Dedifferentiated amniotic fluid mesenchymal stem cell (primary cell): Measurements from ENCODE around the gene CRIM1.
A peak's percentile ranks its signal among the peaks of the same experiment; 100 is the strongest.
"Not testable (repeated sequence)": the region's sequence is repeated elsewhere in the genome, so short reads cannot be mapped to it uniquely, and the experiment has no call there.

Source experiments
- DNase-seq: peaks from one replicate; pipeline ENCODE4 v3.0.0-alpha.2; 2016; ENCODE audit errors: extremely low spot score

Gene CRIM1

DNA sequence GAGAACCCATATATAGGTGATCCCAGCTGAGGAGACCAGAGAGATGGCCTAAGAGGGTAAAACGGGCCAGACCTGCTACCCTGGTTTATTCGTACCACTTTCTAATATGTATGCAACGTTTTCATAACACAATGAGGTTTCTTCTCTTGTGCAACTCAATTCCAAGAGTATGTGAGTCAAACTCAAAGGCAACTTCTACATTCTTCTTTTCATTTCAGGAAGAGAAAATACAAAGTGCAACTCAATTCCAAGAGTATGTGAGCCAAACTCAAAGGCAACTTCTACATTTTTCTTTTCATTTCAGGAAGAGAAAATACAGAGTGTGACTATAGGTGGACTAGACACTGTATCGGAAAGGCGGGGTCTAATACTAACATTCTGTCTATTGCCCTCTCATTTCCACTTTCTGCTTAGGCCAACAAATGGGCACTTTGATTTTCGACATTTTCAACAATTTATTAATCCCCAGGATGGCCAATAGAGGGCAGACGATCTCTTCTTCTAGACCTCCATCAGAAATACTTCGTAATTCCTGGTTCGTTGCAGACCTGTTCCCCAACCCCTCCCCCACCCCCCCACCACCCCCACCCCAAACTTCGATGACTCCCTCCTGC lies 3.7 kb upstream of the CRIM1 start:
- DNase-seq: peak; percentile 45

DNA sequence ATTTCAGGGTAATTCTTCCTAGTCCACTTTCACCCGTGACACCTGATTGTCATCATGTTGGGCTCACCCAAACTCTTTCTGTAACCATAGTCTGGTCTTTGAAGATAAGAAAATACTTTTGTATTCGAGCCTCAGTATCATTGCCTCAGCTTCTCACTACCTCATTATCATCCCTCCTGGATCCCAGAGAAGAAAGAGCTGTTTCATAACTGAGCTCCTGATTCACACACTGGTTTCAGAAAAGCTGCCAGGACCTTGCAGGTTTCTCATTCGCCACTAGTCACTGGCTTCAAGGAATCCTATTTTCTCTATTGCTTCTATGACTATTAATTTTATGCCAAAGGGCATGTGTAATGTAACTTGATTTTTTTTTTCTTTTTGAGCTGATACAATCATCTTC lies 2.9 kb upstream of the CRIM1 start:
- DNase-seq: no peak

DNA sequence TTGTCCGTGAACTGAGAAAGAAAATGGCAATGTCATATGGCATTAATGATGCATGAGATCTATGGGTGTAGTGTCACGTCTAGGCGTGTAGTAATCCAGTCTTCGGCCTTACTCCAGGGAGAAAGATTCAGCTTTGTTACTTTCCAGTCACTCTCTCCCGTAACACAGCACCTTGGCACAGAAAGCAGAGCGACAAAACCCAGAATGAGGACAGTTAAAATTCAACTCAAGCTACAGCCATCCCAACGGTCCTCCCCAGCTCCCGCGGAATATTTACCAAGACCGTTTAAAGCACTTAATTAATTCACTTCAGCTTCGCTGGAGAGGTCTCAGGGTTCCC lies 797 bp upstream of the CRIM1 start:
- DNase-seq: no peak

DNA sequence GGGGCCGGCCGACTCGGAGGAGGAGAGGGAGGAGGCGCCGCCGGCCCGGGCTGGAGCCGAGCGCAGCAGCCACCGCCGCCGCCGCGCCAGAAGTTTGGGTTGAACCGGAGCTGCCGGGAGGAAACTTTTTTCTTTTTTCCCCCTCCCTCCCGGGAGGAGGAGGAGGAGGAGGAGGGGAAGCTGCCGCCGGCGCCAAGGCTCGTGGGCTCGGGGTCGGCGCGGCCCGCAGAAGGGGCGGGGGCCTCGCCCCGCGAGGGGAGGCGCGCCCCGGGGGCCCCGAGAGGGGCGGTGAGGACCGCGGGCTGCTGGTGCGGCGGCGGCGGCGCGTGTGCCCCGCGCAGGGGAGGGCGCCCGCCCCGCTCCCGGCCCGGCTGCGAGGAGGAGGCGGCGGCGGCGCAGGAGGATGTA lies 316 bp downstream of the CRIM1 start:
- DNase-seq: no peak

DNA sequence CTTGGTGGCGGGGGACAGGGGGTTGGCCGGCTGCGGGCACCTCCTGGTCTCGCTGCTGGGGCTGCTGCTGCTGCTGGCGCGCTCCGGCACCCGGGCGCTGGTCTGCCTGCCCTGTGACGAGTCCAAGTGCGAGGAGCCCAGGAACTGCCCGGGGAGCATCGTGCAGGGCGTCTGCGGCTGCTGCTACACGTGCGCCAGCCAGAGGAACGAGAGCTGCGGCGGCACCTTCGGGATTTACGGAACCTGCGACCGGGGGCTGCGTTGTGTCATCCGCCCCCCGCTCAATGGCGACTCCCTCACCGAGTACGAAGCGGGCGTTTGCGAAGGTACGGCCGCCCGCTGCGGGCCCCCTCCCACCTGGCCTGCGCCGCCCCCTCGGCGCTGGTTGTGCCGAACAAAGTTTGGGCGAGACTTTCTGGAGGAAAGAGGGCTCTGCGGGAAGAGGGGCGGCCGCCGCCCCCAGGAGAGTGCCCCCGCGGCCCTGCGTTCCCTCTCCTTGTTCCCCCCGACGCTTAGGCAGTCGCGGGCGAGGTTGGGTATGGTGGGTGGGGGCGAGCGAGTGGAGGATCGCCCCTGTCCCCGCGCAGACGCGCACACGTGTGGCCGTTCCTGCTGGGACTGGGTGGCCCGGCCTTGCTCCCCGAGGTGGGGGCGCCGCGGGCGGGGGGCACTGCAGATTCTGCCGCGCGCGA lies 866 bp downstream of the CRIM1 start:
- no peak for DNase-seq

DNA sequence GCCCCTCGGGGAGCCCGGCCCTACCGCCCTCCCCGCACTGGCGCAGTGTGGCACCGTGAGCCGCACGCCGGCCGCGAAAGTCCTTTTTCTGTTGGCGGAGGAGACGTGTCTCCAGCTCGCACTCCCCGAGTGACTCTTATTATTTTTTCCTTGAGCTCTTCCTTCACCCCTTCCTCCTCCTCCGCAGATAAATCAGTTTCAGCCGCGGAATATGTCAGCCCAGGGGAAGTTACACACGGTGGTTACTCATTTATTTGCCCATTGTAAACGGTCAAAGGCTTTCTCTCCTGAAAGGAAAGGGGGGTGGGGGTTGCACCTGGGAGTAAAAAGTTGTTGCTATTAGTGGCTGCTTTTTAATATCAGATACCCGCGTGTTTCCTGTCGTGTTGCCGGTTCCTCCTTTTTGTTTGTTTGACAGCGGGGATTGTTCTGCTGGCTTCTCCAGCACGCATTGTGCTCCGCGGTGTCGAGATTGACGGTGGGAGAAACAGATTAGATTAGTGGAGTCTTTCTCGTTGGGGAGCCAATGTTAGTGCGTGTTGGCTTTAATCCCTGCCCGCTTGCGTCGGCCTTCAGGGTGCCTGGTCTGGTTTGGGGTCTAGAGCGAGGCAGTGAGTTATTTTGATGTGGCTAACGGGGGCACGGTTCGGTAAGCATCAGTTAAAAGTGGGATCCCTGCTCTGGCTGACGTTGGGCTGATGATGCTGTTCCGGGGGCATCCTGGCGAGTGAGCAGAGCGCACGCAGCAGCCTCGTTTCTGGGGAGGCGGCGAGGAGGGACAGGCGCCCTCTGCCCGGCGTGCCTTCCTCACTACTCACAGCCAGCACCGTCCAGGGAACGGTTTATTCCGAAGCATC lies 1.6 kb downstream of the CRIM1 start:
- DNase-seq: peak; percentile 46

DNA sequence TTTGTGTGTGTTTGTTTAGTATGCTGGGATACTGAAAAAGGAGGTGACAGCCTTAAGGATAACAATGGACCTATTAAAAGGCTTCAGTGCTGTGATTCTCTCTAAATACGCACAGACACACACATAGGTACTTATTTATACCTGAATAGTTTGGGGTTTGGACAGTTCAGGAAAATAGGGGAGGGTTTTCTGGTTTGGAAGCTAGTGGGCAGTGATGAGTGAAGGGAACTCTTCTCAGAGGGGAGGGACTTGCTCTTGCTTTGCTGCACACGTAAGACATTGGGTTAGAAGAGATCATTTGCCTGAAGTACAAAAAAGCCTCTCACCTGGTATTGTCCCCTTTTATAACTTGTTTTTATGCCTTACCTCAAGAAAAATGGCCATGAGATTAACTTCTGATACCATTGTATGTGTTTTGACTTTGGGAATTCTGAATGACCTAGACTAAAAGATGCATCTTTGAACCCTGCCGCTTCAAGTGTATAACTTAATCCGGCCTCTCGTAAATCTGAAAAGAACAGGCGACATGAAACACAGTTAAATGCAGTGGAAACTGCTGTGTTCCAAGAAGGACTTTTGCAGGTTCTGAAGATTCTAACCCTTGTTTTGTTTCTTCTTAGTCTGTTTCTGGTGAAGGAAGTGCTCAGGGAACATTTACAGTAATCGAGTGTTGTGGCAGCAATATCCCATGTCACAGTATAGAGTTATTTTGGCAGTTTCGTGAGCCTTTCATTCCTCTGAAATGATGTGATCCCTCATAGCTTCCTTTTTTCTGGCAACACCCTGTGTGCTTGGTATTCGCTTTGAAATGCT lies 2.5 kb downstream of the CRIM1 start:
- peak; percentile 81 for DNase-seq

DNA sequence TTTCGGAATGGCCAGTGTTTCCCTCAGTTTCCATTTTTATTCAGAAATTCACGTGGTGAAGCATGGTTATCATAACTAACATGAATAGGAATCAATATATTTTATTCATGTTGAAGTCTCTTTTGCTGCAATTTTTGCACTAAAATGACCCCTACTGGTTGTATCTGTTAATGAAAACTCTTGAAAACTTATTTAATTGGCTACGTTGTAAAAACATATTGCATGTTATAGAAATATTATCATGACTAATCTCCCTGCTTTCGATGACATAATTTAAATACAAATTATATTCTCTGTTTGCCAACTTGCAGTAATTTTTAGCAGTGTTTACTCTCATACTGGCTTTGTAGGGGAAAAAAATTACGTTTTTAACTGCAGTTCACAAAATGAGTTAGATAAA lies 3.5 kb downstream of the CRIM1 start:
- DNase-seq: peak; percentile 52

DNA sequence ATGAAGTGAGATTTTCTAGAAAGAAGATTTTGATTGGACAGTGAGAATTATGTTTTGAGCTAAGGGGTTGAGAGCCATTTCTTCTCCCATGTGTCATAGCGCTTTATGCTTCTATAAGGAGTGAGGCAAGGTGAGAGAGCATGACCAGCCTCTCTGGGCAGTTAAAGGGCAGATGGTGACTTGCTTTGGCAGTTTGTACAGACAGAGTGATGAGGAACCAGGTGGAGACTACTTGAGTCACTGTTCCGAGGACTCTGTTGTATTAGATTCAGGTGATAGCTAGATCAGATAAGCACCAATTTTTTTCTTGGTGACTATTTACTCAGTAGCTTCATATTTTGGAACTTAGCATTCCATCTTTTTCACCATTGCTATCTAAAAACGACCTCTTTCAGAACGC lies 4.5 kb downstream of the CRIM1 start:
- DNase-seq: no peak

DNA sequence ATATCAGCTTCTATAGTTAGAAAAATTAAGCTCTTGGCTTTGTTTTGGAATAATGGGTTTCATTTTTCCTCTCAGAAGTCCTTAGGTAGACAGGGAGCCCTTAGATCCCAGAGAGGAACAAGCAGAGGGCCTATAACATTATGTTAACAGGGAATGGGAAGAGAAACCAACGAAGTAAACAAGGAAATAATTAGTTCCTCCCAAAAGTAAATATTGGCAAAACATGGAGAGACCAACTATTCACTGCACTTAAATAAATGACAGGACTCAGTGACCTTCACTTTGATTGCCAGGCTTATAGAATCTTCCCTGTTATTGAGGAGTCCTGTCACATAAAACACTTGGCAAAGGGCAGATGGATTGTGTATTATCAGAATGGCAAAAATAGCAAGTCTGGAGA lies 5.3 kb downstream of the CRIM1 start:
- DNase-seq: no peak

DNA sequence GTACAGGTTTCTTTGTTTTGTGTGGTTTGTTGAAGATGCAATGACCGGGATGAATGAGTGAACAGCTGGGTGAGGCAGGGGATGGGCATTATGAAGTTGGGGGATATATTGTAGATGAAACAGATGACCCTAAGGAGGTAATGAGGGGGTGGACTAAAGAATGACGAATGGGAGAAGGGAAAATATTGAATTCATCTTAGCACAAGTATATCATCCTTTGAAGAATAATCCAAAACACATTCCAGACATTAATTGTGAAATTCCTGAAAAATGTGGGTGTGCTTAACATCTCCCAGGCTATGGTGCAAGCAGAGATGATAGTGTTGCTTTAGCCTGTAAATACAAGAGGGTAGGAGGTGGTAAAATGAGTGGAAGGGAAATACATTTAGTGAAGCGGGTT lies 5.8 kb downstream of the CRIM1 start:
- DNase-seq: peak; percentile 35

DNA sequence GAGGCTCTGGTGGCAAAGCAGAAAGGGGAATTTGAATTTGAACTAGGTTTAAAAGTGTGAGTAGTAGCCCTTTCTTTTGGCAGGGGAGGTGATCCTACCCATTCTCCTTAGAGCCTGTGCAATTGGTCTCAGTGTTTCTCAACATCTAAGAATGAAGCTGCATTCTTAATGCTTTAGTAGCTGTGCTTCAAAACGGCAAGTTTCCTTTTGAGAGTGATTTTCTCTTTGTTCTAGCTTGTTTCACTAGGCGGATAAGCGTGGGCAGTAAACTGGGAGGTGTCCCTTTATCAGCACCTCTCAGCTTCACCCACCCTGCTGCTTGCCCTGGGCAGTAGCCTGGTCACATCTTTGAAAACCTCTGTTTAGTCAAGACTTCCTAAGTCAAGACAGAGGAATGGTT lies 6.7 kb downstream of the CRIM1 start:
- peak; percentile 77 for DNase-seq

DNA sequence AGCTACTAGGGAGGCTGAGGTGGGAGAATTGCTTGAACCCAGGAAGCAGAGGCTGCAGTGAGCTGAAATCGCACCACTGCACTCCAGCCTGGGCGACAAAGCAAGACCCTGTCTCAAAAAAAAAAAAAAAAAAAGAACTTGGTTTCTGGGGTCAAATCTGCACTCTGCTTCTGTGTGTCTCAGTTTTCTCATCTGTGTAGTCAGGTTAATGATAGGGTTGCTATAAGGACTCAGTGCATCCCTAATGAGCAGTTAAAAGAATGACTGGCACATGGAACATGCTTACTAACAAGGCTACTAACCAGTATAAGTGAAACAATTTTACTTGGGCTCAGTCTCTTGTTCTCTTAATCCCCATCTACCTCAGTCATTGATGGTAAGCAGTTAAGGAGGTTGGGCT lies 7.5 kb downstream of the CRIM1 start:
- DNase-seq: not testable (repeated sequence)

DNA sequence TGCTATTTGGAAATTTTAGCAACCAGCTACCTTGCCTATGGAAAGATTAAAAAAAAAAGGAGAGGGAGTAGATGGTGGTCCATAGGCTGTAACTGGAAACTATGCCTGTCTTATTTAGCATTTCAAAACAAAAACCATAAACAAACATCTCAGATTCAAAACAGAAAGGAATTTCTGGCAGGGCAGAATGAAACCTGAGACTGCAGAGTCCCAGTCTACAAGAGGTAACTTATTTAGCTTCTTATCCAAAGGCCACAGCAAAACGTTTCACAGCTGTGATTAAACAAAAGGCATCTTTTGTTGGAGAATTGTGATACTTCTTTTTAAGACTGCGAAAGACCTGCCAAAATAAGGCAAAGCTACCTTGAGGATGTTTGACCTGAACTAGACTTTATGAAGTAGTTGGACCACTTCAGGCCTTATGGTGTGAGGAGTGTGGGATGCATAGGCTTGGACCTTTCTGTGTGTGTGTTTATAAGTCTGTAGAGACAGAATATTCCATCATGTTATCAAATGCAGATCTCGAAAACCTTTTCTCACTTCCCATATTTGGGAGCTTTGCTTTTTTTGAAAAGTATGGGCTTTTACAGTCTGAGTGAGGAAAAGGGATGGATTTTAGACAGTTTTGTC lies 11.0 kb downstream of the CRIM1 start:
- peak; percentile 61 for DNase-seq

DNA sequence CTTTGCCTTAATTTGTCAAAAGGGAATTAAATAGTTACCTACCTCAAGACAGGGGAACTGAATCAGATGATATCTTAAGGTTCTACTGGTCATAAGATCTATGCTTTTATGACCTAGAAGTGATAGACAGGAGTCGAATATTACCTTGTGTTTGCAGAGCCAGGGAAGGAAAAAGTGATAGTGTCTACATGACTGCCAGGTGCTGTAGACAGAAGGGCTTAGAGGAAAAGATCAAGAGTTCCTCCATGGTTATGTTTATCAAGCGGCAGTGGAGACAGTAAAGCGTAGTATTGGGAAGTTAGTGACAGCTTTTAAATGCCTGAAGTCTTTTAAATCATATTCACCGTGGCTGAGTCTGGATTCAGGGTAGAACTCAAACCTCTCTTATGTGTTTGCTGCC lies 11.9 kb downstream of the CRIM1 start:
- no peak for DNase-seq

DNA sequence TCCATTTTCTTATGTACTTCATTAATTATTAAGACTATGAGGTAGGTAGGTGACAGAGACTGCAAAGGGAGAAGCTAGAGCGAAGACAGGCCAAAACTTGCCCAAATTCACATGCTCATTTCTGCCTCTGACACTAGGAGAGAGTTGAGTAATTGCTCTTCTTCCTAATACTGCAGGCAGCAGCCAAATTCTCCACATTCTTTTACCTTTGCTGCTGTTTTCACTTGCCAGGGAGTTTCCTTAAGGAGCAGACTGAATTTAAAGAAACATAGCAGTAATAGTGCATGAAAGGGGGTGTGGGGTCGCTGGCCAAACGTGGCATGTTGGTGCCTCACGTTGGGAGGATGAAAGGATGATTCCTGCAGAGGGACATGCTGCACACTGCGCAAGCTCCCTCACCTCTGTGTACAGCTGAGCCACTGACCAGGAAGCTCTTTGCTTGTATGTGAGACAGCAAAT lies 12.3 kb downstream of the CRIM1 start:
- DNase-seq: no peak

DNA sequence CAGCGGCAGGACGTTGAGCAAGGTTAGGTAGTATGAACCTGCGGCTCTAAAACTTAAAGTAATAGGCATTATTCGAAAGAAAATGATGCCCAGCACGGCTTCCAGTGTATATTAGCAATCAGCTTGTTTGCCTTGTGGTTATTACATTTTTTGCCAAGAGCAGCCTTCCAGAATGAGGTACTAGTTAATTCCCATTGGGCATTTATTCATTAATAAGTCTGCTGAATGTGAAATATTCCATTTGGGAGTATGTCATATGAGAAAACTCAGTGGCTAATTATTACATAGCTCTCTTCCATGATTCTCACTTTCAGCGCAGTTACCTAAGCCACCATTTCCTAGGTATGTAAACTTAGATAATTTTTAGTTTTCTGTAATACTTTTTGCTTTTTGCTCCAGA lies 12.9 kb downstream of the CRIM1 start:
- DNase-seq: no peak

DNA sequence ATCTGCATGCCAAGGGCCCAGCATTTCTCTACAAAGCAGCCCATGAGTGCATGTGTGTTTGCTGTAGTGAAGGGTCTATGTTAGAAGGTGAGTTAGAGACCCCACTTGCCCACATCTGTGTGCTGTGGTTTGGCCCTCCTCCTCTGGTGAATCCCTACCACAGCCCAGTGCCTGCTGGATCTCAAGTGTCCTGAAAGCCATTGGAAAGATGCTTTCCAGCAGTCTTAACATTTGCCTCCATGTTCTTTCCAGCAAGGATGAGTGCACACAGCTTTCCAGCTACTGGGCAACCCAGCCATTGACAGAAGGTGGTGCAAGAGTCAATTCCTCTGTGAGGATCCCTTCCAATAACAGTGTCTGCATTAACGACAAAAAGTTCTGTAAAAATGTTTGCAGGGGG lies 13.6 kb downstream of the CRIM1 start:
- no peak for DNase-seq

DNA sequence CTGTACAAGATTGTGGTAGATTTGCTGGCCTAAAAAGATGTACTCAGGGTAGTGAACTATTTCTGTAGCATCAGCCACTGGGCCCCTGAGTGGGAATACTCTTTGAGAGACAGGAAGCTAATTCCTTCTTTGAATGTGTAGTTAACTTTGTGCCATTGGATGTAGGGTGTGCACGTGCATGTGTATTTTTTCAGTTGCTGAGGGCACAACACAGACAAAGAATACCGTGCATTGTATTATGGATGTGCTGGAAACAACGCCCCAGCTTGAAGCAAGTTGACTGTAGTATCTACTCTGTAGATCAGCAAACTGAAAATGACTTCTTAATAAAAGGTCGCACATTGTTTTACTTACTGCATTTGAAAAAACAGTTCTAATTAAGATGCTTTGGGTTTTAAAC lies 14.1 kb downstream of the CRIM1 start:
- DNase-seq: no peak

DNA sequence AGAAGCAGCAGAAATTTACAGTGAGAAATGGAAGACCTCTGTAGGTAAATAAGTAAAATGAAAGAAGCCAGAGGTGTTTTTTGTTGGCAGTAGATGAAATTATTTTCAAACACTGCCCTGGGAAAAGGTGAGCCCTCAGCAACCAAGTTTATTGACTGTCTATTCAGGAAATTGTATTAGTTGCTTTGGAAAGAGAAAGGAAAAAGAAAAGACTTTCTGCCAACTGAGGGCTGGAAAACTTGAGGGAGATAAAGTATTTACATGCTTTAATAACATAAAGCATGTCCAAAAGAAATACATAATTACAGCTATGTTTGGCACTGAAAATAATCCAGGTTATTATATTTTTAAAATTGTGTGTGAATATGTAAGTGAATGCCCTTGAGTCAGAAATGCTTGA lies 14.7 kb downstream of the CRIM1 start:
- no peak for DNase-seq

DNA sequence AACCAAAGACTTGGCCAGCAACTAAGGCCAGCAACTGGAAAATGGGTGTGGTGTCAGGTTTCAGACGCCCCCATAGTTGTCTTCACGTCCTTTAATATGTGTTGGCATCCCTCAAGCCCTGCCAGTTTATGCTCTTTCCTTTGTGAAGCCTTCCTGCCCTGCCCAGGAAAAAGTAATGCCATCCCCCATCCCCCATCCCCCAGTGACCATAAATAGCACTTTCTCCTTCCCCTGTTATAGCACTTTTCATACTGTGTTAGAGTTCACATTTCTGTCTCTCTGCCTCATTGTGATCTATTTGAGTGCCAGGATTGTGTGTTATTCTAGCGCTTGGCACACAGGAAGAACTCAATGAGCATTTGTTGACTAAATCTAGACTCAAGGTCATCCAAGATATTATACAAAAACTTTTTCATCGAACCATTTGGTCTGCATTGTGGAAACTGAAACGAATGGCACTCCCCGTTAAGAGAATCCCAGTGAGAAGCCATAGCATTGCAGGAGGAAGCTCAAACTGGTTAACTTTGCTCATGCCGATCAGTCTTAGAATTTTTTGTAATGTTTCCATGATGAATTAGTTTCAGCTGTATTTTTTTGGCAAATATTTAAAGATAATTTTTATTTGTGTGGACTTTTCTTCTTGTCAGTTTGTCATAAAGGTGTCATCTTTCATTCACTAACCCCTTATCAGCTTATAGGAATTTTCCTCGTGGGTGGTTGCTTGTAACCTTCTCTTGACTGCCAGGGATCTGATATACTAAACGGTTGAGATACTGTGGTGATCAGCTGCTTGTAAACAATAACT lies 15.7 kb downstream of the CRIM1 start:
- peak; percentile 56 for DNase-seq
